HepG2 (cell line): Measurements from ENCODE around the gene TOPBP1. TPM values are rescaled to one million over a fixed set of nuclear protein-coding genes. Genes with fewer than 3 reads are reported as not detected.

Experiments
- GFI1 ChIP-seq: sonication (generic); formaldehyde crosslinking; IDR thresholded peaks from 2 replicates; pipeline ENCODE4 v1.5.0; 2020; ENCODE audit warnings: missing genetic modification reagents, mild to moderate bottlenecking, borderline replicate concordance
- HMGXB4 ChIP-seq, 2 experiments: sonication (generic) in 1 of 2; formaldehyde crosslinking in 1 of 2; IDR thresholded peaks; 2 replicates each; pipeline versions ENCODE4 v1.4.0 to v1.6.1; 2018 to 2020; ENCODE audit warnings: missing genetic modification reagents in 2 of 2, borderline replicate concordance in 1 of 2, low read depth in 1 of 2, mild to moderate bottlenecking in 1 of 2, missing biosample characterization in 1 of 2
- ISL2 ChIP-seq: sonication (generic); formaldehyde crosslinking; IDR thresholded peaks from 2 replicates; pipeline ENCODE4 v1.5.0; 2020; ENCODE audit warnings: missing genetic modification reagents
- MYPOP ChIP-seq: sonication (generic); formaldehyde crosslinking; IDR thresholded peaks from 2 replicates; pipeline ENCODE4 v1.8.1; 2023; ENCODE audit warnings: mild to moderate bottlenecking, moderate library complexity, missing genetic modification reagents
- NFE2 ChIP-seq: sonication (generic); formaldehyde crosslinking; IDR thresholded peaks from 2 replicates; pipeline ENCODE4 v1.4.0; 2020; ENCODE audit warnings: missing genetic modification reagents
- PRMT3 ChIP-seq: sonication (generic); formaldehyde crosslinking; IDR thresholded peaks from 2 replicates; pipeline ENCODE4 v1.8.1; 2022; ENCODE audit warnings: low read depth, mild to moderate bottlenecking, moderate library complexity, missing genetic modification reagents, borderline replicate concordance
- USF2 ChIP-seq, 2 experiments: sonication (generic) in 1 of 2; formaldehyde crosslinking in 1 of 2; IDR thresholded peaks; 2 replicates each; pipeline versions ENCODE4 v1.5.1 to v1.6.1; 2011 to 2020; ENCODE audit warnings: borderline replicate concordance in 1 of 2, low read depth in 1 of 2, low read length in 1 of 2, mild to moderate bottlenecking in 1 of 2, missing genetic modification reagents in 1 of 2, moderate library complexity in 1 of 2
- ZBTB8A ChIP-seq: sonication (generic); formaldehyde crosslinking; IDR thresholded peaks from 2 replicates; pipeline ENCODE4 v1.4.0; 2020; ENCODE audit warnings: mild to moderate bottlenecking, low read depth, missing genetic modification reagents, borderline replicate concordance
- ZNF205 ChIP-seq: IDR thresholded peaks from 2 replicates; pipeline ENCODE4 v1.6.1; 2018; ENCODE audit warnings: missing biosample characterization, missing genetic modification reagents
- ZNF234 ChIP-seq: sonication (generic); formaldehyde crosslinking; conservative IDR thresholded peaks from 2 replicates; pipeline ENCODE4 v1.5.1; 2020; ENCODE audit warnings: mild to moderate bottlenecking, missing genetic modification reagents
- ZNF562 ChIP-seq: sonication (generic); formaldehyde crosslinking; IDR thresholded peaks from 2 replicates; pipeline ENCODE4 v1.8.0; 2022; ENCODE audit warnings: missing genetic modification reagents, borderline replicate concordance
- ZNF609 ChIP-seq: sonication (generic); formaldehyde crosslinking; IDR thresholded peaks from 2 replicates; pipeline ENCODE4 v1.4.0; 2020; ENCODE audit warnings: mild to moderate bottlenecking, missing genetic modification reagents, borderline replicate concordance
- ZNF781 ChIP-seq: sonication (generic); formaldehyde crosslinking; IDR thresholded peaks from 2 replicates; pipeline ENCODE4 v1.5.1; 2020; ENCODE audit warnings: borderline replicate concordance, mild to moderate bottlenecking, missing genetic modification reagents; ENCODE audit errors: not compliant biosample characterization
- polyA plus RNA-seq, 8 experiments: library from polyadenylated mRNA; depleted of rRNA in 3 of 8; stranded (reverse) in 7 of 8; unstranded in 1 of 8; fragments of >200 nt; fragmentation: Illumina TruSeq in 4 of 8; extraction: Trizol in 4 of 8; gene quantifications; 2 replicates each; pipeline versions ENCODE4 v1.2.1 to v1.2.3, GENCODE V29; 2011 to 2016; ENCODE audit warnings: low read depth in 4 of 8, missing spikeins in 1 of 8, mixed read lengths in 1 of 8; ENCODE audit not compliant: insufficient read depth in 1 of 8
- total RNA-seq, 5 experiments: library from RNA; depleted of rRNA; stranded (reverse); fragments of >200 nt; fragmentation: Illumina TruSeq; extraction: Trizol; gene quantifications; 2 replicates each; pipeline ENCODE4 v1.2.3, GENCODE V29; 2016; ENCODE audit warnings: low read depth in 1 of 5
- TF ChIP-seq, protein P1 (sequence below): sonication (generic); formaldehyde crosslinking; IDR thresholded peaks from 2 replicates; pipeline ENCODE4 v1.5.0; 2020; ENCODE audit warnings: mild to moderate bottlenecking, missing genetic modification reagents

The TOPBP1 gene
- total and polyA plus RNA-seq, 2 of the 13 experiments (the other 11 are each of a cell fraction or from before 2014, with no cell fraction given), result 24.3 to 42.9 TPM

GRCh38 chr3:133675631-133676335 is 14.0 kb upstream of the TOPBP1 start (continued):
- TF ChIP-seq HMGXB4 (CRISPR knock-in tag; IDR thresholded peaks at IDR 0.05; ENCODE audit: borderline replicate concordance in 1 of 2, low read depth in 1 of 2) (peak in 1 of 2 experiments; percentile 19; a peak in 1 of 4 replicates), ISL2 (CRISPR knock-in tag) (peak; percentile 74), ZNF234 (CRISPR knock-in tag) (no peak), GFI1 (CRISPR knock-in tag) (peak; percentile 97), USF2 (IDR thresholded peaks at IDR 0.05; ENCODE audit: low read depth, low read length) (no peak), USF2 (CRISPR knock-in tag; IDR thresholded peaks at IDR 0.05; ENCODE audit: borderline replicate concordance) (no peak), ZBTB8A (CRISPR knock-in tag) (no peak), ZNF609 (CRISPR knock-in tag) (peak; percentile 93), ZNF781 (CRISPR knock-in tag) (no peak), ZNF205 (CRISPR knock-in tag) (no peak), PRMT3 (no peak), MYPOP (CRISPR knock-in tag) (peak; percentile 66; the same call in 1 of the 2 replicates), NFE2 (no peak), ZNF562 (no peak)
- TF ChIP-seq, protein P1, sequence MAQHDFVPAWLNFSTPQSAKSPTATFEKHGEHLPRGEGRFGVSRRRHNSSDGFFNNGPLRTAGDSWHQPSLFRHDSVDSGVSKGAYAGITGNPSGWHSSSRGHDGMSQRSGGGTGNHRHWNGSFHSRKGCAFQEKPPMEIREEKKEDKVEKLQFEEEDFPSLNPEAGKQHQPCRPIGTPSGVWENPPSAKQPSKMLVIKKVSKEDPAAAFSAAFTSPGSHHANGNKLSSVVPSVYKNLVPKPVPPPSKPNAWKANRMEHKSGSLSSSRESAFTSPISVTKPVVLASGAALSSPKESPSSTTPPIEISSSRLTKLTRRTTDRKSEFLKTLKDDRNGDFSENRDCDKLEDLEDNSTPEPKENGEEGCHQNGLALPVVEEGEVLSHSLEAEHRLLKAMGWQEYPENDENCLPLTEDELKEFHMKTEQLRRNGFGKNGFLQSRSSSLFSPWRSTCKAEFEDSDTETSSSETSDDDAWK (CRISPR knock-in tag), result no peak
